Esophagus muscularis mucosa (tissue), 4 donors: ENCODE data around the gene TSPAN6. TPM values are rescaled to one million over a fixed set of nuclear protein-coding genes. Genes with fewer than 3 reads are reported as not detected.

Source experiments
- DNase-seq: peaks from one replicate; pipeline ENCODE4 v3.0.0-alpha.2; 2017; ENCODE audit errors: extremely low spot score
- H3K27ac ChIP-seq, 4 donors: fragments of 200-600 bp; sonication (generic); replicated peaks in 1 of 4; 1 replicate in 3 of 4; 2 replicates in 1 of 4; pipeline ENCODE4 v1.5.1; 2016 to 2019; ENCODE audit warnings: mild to moderate bottlenecking in 1 of 4
- H3K27me3 ChIP-seq, 4 donors: fragments of 200-600 bp; sonication (generic); one replicate each; pipeline versions ENCODE4 v1.5.1 to v1.6.0; 2016 to 2019
- H3K36me3 ChIP-seq, 4 donors: fragments of 200-600 bp; sonication (generic); one replicate each; pipeline ENCODE4 v1.5.1; 2016 to 2019
- H3K4me1 ChIP-seq, 4 donors: fragments of 200-600 bp; sonication (generic); one replicate each; pipeline ENCODE4 v1.5.1; 2016 to 2019
- H3K4me3 ChIP-seq, 4 donors: fragments of 200-600 bp; sonication (generic); 1 replicate in 2 of 4; 2 replicates in 2 of 4; pipeline ENCODE4 v1.5.1; 2016 to 2019; ENCODE audit warnings: mild to moderate bottlenecking in 4 of 4, moderate library complexity in 1 of 4
- H3K9me3 ChIP-seq, 4 donors: fragments of 200-600 bp; sonication (generic); 1 replicate in 3 of 4; 2 replicates in 1 of 4; pipeline ENCODE4 v1.5.1; 2016 to 2019
- CTCF ChIP-seq, 3 experiments: fragments of 200-600 bp in 2 of 3; fragments of 450-650 bp in 1 of 3; sonication (generic) in 2 of 3; IDR thresholded peaks; one replicate each; pipeline ENCODE4 v1.5.1; 2017 to 2019; ENCODE audit warnings: antibody characterized with exemption in 3 of 3, mild to moderate bottlenecking in 2 of 3, moderate library complexity in 1 of 3
- EP300 ChIP-seq: sonication (generic); formaldehyde crosslinking; IDR thresholded peaks from one replicate; pipeline ENCODE4 v1.6.1; 2017; ENCODE audit warnings: antibody characterized with exemption
- POLR2A ChIP-seq: fragments of 450-650 bp; IDR thresholded peaks from one replicate; pipeline ENCODE4 v1.6.1; 2017; ENCODE audit warnings: antibody characterized with exemption, moderate library complexity, mild to moderate bottlenecking, low read depth
- POLR2AphosphoS5 ChIP-seq, 2 donors: sonication (generic); formaldehyde crosslinking; IDR thresholded peaks; one replicate each; pipeline ENCODE4 v1.6.1; 2017; ENCODE audit warnings: antibody characterized with exemption in 2 of 2
- WGBS: methylation state at CpG from one replicate; pipeline ENCODE4 v1.1.5; 2018; 5-methylcytosine and 5-hydroxymethylcytosine counted together
- intact Hi-C: fragments of 100-400 bp; cut with DNase I; formaldehyde crosslinking; loops from one replicate; pipeline ENCODE4 v1.15.1; 2023
- total RNA-seq, 4 donors: library from RNA; depleted of rRNA; stranded (reverse); fragments of >200 nt; gene quantifications; one replicate each; pipeline versions ENCODE4 v1.1.0 to v1.2.1, GENCODE V29; 2016

TSPAN6 gene
- total RNA-seq, 4 donors from 2014 or later = 5.4 to 8.3 (median 6.8) TPM

GRCh38 chrX:100649550-100650356 lies 13.1 kb upstream of the TSPAN6 start:
- peak in 1 of 2 donors; percentile 54 for TF ChIP-seq POLR2AphosphoS5 (IDR thresholded peaks at IDR 0.05)
- TF ChIP-seq EP300 = peak; percentile 13
- no peak for TF ChIP-seq POLR2A
- TF ChIP-seq CTCF (IDR thresholded peaks at IDR 0.05) = no peak
- intact Hi-C loops = no loop called here
- no peak for DNase-seq
- Histone ChIP-seq H3K27me3 (no peaks in the 10 kb centered on the region), H3K36me3 (no peaks in the 10 kb centered on the region), H3K27ac (peak overlapping the region; percentile 62 to 77 (median 72)), H3K4me3 (no peak overlapping the region), H3K9me3 (no peaks in the 10 kb centered on the region), H3K4me1 (peaks cover 0 to 20% (median 6%) of the 10 kb centered on the region in 4 donors)
- 61% methylated on average over 12 of the region's 12 CpGs for WGBS

GRCh38 chrX:100648458-100649417 lies 12.1 kb upstream of the TSPAN6 start:
- Histone ChIP-seq H3K4me1 (peaks cover 0 to 29% (median 9%) of the 10 kb centered on the region in 4 donors), H3K27ac (peak overlapping the region; percentile 62 to 77 (median 72)), H3K9me3 (no peaks in the 10 kb centered on the region), H3K4me3 (peak overlapping the region in 1 of 4 donors; percentile 9), H3K36me3 (no peaks in the 10 kb centered on the region), H3K27me3 (no peaks in the 10 kb centered on the region)
- intact Hi-C loops = no loop called here
- 62% methylated on average over 8 of the region's 8 CpGs for WGBS
- no peak for TF ChIP-seq POLR2AphosphoS5 (IDR thresholded peaks at IDR 0.05)
- no peak for DNase-seq

GRCh38 chrX:100647739-100648138 lies 11.1 kb upstream of the TSPAN6 start:
- DNase-seq = no peak
- WGBS = 48% methylated on average over 2 of the region's 2 CpGs

GRCh38 chrX:100647095-100647494 lies 10.5 kb upstream of the TSPAN6 start:
- intact Hi-C loops = no loop called here
- Histone ChIP-seq H3K27ac (peak overlapping the region; percentile 35 to 77 (median 68)), H3K4me3 (peak overlapping the region in 1 of 4 donors; percentile 12), H3K27me3 (no peaks in the 10 kb centered on the region), H3K36me3 (no peaks in the 10 kb centered on the region), H3K4me1 (peaks cover 0 to 33% (median 13%) of the 10 kb centered on the region in 4 donors), H3K9me3 (no peaks in the 10 kb centered on the region)
- peak; percentile 5 to 6 for TF ChIP-seq POLR2AphosphoS5 (IDR thresholded peaks at IDR 0.05)
- TF ChIP-seq CTCF (IDR thresholded peaks at IDR 0.05) = no peak
- TF ChIP-seq POLR2A = no peak
- no peak for TF ChIP-seq EP300
- WGBS = 14% methylated on average over 1 of the region's 1 CpG
- no peak for DNase-seq

More at GRCh38 chrX:100647739-100648138, 11.1 kb upstream of the TSPAN6 start:
- Histone ChIP-seq H3K4me3 (no peak overlapping the region), H3K27me3 (no peaks in the 10 kb centered on the region), H3K27ac (peak overlapping the region; percentile 62 to 77 (median 72)), H3K4me1 (peaks cover 0 to 33% (median 13%) of the 10 kb centered on the region in 4 donors), H3K36me3 (no peaks in the 10 kb centered on the region), H3K9me3 (no peaks in the 10 kb centered on the region)
- no peak for TF ChIP-seq POLR2A
- TF ChIP-seq EP300 = no peak
- TF ChIP-seq CTCF (IDR thresholded peaks at IDR 0.05) = no peak
- intact Hi-C loops = no loop called here

DNA sequence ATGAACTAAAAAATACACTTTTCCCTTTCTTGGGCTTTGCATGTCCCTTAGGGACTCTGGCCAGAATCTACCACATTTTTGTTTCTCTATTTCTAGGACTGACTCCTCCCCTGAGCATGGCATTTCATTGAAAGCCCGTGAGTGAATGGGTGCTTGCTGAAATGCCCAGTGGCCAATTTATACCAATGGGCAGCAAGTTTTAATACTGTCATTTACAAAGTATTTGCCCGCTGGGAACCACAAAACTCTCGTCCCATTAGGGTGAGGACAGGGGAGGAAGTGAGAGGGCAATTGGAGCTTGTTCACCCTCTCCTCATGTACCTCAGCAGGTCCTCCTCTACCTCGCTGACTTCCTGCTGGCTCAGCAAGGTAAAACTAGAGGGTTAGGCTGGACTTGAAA lies 8.5 kb upstream of the TSPAN6 start:
- DNase-seq = no peak
- H3K27ac ChIP-seq = peak overlapping the region; percentile 61 to 77 (median 68)
- no peaks in the 10 kb centered on the region for H3K36me3 ChIP-seq
- intact Hi-C loops = no loop called here
- no peaks in the 10 kb centered on the region for H3K9me3 ChIP-seq
- TF ChIP-seq EP300 (no peak), POLR2A (no peak), POLR2AphosphoS5 (IDR thresholded peaks at IDR 0.05) (no peak), CTCF (IDR thresholded peaks at IDR 0.05) (no peak)
- 66% methylated on average over 4 of the region's 4 CpGs for WGBS
- peak overlapping the region; percentile 34 to 52 (median 39) for H3K4me3 ChIP-seq
- peaks cover 0 to 23% (median 7%) of the 10 kb centered on the region in 4 donors for H3K4me1 ChIP-seq
- no peaks in the 10 kb centered on the region for H3K27me3 ChIP-seq
